ENCODE data around the gene PALD1.

Gene PALD1

DNA sequence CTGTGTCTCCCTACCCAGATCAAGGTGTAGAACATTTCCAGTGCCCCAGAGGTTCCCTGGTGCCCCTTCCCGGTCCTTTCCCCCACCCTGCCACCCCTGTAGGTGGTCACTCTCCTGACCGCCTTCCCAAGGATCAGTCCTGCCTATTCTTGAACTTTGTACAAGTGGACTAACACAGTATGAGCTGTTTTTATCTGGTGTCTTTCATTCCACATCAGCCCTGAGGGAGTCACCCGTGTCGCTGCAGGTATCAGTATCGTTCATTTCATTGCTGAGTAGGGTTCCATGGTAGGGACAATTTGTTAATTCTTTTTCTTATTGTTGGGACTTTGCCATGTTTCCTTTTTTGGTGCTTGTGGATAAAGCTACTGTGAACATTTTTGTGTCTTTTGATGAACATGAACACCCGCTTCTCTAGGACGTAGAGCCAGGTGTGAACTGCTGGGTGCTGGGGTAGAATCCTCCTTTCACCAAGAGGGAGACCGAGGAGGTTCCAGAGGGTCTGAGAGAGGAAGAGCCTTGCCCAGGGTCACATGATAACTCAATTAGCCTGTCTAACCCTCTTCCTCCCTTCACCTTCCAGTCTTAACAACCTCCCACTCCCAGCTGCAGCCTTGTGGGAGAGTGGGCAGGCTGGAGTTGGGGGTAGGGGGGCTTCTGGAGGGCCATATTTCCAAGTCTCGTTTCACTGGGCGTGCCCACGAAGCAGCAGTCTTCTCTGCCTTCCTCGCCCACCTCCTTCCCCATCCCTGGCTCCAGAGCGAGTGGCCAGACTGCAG is 18.0 kb downstream of the PALD1 start:
- Mint-ChIP-seq H3K9me3 (no peaks in the 10 kb centered on the region), H3K27me3 (peaks cover 43% of the 10 kb centered on the region), H3K36me3 (ENCODE audit: insufficient read depth) (no peaks in the 10 kb centered on the region), H3K27ac (ENCODE audit: low read depth) (no peak overlapping the region), H3K4me1 (peaks cover 20% of the 10 kb centered on the region), H3K4me3 (no peak overlapping the region)
- ATAC-seq (replicated peaks; ENCODE audit: extremely low read depth, poor library complexity, severe bottlenecking) = no peak
- DNase-seq (ENCODE audit: low spot score in 2 of 2) = no peak

DNA sequence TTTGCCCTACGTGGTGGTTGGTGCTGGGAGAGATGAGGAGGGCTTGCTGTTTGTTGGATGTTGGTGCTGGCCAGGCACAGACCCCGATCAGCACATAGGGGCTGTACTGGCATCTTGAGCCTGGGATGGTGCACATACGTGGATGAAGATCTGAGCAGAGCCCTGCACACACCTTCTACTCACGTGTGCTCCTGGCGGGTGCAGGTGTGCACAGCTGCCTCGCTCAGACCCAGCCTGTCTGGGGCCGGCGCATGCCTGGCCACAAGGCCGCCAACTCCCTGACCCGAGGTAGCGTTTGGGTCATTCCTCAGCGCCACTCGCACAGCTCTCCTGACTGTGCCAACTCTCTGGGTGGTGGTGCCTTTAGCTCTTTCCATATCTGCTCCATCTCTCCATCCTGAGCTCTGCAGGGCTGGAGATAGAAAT is 18.6 kb downstream of the PALD1 start:
- H3K4me1 Mint-ChIP-seq = peaks cover 20% of the 10 kb centered on the region

DNA sequence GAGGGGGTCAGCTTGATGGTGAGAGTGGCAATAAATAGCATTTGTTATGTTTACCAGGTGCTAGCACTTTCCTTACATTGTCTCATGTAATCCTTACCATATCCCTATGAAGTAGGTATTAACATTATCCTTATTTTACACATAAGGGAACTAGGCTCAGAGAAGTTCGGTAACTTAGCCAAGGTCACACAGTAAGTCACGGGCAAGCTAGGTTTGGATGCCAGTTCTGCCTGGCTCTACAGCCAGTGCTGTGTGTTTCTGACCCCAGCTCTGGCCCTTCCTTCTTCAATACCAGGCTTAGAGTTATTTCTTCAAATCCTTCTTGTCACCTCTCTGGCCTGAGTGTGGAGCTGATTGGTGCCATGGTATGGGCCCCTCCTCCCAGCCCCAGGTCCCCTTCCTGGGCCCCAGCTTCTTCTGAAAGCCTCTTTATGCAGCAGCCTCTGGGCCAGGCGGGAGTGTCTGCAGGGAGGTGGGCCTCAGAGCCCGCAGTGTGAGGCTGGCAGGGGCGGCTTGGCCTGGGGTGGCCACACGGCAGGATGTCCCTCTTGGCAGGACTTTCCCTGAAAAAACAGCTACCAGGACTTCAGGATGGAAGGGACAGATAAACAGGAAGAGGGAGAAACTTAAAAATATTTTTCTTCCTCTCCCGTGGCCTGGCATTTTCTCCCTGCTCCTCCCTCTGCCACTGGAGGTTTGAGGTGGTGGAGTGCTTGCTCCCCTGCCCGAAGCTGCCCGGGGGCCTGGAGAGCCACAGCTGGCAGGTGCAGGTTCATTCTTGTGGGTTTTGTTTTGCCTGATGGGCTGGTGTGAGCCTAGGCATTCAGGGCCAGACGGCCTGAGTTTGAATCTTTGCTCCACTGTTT is 20.6 kb downstream of the PALD1 start:
- no peak for DNase-seq (ENCODE audit: low spot score in 2 of 2)
- H3K9me3 Mint-ChIP-seq = no peaks in the 10 kb centered on the region
- peaks cover 9% of the 10 kb centered on the region for H3K4me1 Mint-ChIP-seq
- H3K4me3 Mint-ChIP-seq = no peak overlapping the region
- ATAC-seq (replicated peaks; ENCODE audit: extremely low read depth, poor library complexity, severe bottlenecking) = no peak
- peaks cover 30% of the 10 kb centered on the region for H3K27me3 Mint-ChIP-seq
- H3K27ac Mint-ChIP-seq (ENCODE audit: low read depth) = no peak overlapping the region
- H3K36me3 Mint-ChIP-seq (ENCODE audit: insufficient read depth) = no peaks in the 10 kb centered on the region

More for the DNA sequence above, 18.6 kb downstream of the PALD1 start:
- no peaks in the 10 kb centered on the region for H3K36me3 Mint-ChIP-seq (ENCODE audit: insufficient read depth)
- no peaks in the 10 kb centered on the region for H3K9me3 Mint-ChIP-seq
- ATAC-seq (replicated peaks; ENCODE audit: extremely low read depth, poor library complexity, severe bottlenecking) (no peak), DNase-seq (ENCODE audit: low spot score in 2 of 2) (no peak)
- peaks cover 43% of the 10 kb centered on the region for H3K27me3 Mint-ChIP-seq
- no peak overlapping the region for H3K4me3 Mint-ChIP-seq
- no peak overlapping the region for H3K27ac Mint-ChIP-seq (ENCODE audit: low read depth)

DNA sequence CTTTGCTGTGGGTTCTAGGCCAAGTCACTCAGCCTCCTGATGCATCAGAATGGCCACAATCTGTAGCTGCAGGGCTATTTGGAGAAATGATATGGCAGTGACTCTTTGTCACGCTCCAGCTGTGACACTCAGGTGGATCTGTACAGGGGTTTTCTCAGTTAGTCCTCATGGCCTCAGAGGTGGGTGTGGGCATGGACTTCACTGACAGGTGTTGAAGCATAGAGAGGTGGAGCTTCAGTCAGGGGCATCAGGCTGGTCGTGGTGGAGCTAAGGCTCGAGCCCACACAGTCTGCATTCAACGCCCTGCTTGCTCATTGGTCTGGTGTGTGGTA is 21.2 kb downstream of the PALD1 start:
- Mint-ChIP-seq H3K27me3 (peaks cover 24% of the 10 kb centered on the region), H3K4me3 (no peak overlapping the region), H3K9me3 (no peaks in the 10 kb centered on the region), H3K4me1 (peaks cover 3% of the 10 kb centered on the region), H3K27ac (ENCODE audit: low read depth) (no peak overlapping the region), H3K36me3 (ENCODE audit: insufficient read depth) (no peaks in the 10 kb centered on the region)
- ATAC-seq (replicated peaks; ENCODE audit: extremely low read depth, poor library complexity, severe bottlenecking) (no peak), DNase-seq (ENCODE audit: low spot score in 2 of 2) (no peak)

DNA sequence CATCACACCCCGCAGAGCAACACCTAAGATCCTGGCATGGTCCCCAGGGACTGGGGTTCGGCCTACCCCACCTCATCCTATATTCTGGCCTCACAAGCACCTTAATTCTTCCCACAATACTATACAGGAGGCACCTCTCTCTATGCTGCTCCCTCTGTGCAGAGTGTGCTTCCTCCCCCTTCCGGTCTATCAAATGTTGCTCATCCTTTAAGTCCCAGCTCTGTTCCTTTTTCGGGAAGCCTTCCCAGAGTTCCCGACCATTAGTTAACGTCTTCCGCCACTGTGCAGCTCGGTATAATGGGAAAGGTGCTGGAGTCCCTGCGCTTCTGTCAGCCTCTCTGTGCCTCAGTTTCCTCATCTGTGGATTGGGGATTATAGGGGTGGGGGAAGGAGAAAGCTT is 21.8 kb downstream of the PALD1 start:
- no peak for ATAC-seq (replicated peaks; ENCODE audit: extremely low read depth, poor library complexity, severe bottlenecking)
- H3K4me3 Mint-ChIP-seq = no peak overlapping the region
- H3K4me1 Mint-ChIP-seq = no peaks in the 10 kb centered on the region
- no peak for DNase-seq (ENCODE audit: low spot score in 2 of 2)
- H3K36me3 Mint-ChIP-seq (ENCODE audit: insufficient read depth) = no peaks in the 10 kb centered on the region
- no peak overlapping the region for H3K27ac Mint-ChIP-seq (ENCODE audit: low read depth)
- peaks cover 24% of the 10 kb centered on the region for H3K27me3 Mint-ChIP-seq
- no peaks in the 10 kb centered on the region for H3K9me3 Mint-ChIP-seq

DNA sequence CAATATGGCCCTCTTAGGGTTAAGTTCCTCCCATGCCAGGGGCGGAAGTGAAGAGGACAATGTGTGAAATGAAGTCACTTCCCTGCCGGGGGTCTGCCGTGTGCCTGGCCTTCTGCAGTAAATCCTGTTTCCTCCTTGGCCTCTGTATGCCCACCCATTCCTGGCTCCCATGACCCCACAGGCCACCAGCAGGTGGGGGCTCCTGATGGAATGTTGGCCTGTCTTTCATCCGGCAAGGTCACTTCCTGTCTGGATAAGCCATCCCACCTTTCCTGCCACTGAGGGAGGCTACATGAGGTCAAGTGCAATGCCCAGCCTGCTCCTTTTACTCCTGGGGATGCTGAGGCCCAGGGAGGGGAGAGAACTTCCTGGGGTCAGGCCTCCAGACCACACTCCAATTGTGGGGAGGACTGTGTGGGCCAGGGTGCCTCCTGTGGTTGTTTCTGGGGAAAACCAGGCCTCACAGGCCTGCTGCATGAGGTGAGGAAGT is 22.3 kb downstream of the PALD1 start:
- H3K27me3 Mint-ChIP-seq = peaks cover 19% of the 10 kb centered on the region
- no peak overlapping the region for H3K27ac Mint-ChIP-seq (ENCODE audit: low read depth)
- DNase-seq (ENCODE audit: low spot score in 2 of 2) (no peak), ATAC-seq (replicated peaks; ENCODE audit: extremely low read depth, poor library complexity, severe bottlenecking) (no peak)
- H3K4me1 Mint-ChIP-seq = no peaks in the 10 kb centered on the region
- H3K9me3 Mint-ChIP-seq = no peaks in the 10 kb centered on the region
- H3K36me3 Mint-ChIP-seq (ENCODE audit: insufficient read depth) = no peaks in the 10 kb centered on the region
- H3K4me3 Mint-ChIP-seq = no peak overlapping the region

DNA sequence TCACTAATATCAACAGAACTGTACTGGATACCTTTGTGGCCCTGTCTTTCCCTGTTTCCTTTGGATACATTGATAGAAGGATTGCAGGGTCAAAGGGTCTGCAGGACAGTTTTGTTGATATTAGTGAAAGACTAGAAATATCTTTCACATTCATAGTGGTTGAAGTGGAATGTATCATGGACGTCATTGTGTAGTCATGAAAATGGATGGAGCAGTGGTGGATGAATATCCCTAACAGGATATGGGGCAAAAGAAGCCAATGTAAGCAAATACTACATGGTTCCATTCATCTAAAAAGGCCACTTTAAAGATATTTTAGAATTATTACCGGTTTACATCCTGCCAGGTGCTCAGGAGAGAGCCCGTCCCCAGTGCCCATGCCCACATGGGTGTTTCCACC is 23.8 kb downstream of the PALD1 start:
- Mint-ChIP-seq H3K4me3 (no peak overlapping the region), H3K4me1 (no peaks in the 10 kb centered on the region), H3K27ac (ENCODE audit: low read depth) (no peak overlapping the region), H3K27me3 (peaks cover 3% of the 10 kb centered on the region), H3K9me3 (no peaks in the 10 kb centered on the region), H3K36me3 (ENCODE audit: insufficient read depth) (no peaks in the 10 kb centered on the region)
- ATAC-seq (replicated peaks; ENCODE audit: extremely low read depth, poor library complexity, severe bottlenecking) = no peak
- no peak for DNase-seq (ENCODE audit: low spot score in 2 of 2)

DNA sequence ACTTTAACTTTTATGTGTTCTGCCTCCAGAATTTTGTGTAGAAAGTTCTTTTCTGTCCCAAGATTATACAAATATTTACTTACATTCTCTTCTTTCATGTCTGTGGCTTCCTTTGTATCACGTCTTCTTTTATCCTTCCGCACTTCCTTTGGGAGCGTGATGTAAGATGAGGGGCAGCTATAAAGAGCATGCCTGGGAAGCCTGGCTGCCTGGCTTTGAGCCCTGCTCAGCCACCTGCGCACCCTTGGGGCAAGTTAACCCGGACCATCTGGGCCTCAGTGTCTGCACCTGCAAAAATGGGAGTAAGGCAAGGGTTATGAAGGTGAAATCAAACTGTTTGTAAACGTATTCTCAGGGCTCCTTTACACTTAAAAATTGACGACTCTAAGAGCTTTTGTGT is 25.2 kb downstream of the PALD1 start:
- no peaks in the 10 kb centered on the region for H3K9me3 Mint-ChIP-seq
- no peaks in the 10 kb centered on the region for H3K27me3 Mint-ChIP-seq
- H3K27ac Mint-ChIP-seq (ENCODE audit: low read depth) = no peak overlapping the region
- H3K36me3 Mint-ChIP-seq (ENCODE audit: insufficient read depth) = peaks cover 4% of the 10 kb centered on the region
- no peak overlapping the region for H3K4me3 Mint-ChIP-seq
- ATAC-seq (replicated peaks; ENCODE audit: extremely low read depth, poor library complexity, severe bottlenecking) (no peak), DNase-seq (ENCODE audit: low spot score in 2 of 2) (no peak)
- no peaks in the 10 kb centered on the region for H3K4me1 Mint-ChIP-seq

DNA sequence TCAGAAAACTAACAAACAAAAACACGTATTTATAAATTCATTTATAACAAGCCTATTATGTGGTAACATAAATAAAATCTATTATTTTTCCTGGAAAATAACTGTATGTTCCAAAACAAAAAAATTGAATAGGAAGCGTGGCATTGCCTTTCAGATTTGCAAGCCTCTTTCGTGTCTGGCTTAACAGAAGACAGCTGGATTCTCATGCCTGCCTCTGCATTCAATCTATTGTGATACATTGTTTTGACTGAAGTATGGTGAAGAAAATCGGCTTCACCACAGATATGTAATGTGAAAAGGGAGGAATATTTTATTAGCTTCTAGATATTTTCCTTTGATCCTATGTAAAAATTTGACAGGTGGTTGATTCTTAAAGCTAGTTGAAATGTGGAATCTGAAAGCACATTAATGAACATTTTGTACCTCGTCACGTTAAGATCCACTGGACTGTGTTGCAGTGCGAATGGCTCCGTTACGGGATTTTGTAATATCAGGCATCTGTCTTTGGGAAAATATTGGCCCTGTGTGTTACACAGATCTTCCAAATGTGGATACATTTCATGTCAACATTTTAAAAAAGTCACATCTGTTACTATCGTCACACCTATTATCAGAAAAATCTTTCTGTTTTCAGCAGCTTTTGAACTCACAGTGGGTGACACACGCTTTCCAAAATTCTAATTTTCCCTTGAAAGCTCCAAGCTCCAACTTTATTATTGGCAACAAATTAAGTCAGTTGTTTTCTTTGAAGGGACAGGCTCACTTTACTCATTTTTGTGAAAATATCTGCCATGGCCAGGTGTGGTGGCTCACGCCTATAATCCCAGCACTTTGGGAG is 26.2 kb downstream of the PALD1 start:
- ATAC-seq (replicated peaks; ENCODE audit: extremely low read depth, poor library complexity, severe bottlenecking) = no peak
- no peak overlapping the region for H3K4me3 Mint-ChIP-seq
- H3K36me3 Mint-ChIP-seq (ENCODE audit: insufficient read depth) = peaks cover 4% of the 10 kb centered on the region
- no peaks in the 10 kb centered on the region for H3K27me3 Mint-ChIP-seq
- DNase-seq (ENCODE audit: low spot score in 2 of 2) = no peak
- no peaks in the 10 kb centered on the region for H3K4me1 Mint-ChIP-seq
- no peak overlapping the region for H3K27ac Mint-ChIP-seq (ENCODE audit: low read depth)
- no peaks in the 10 kb centered on the region for H3K9me3 Mint-ChIP-seq

DNA sequence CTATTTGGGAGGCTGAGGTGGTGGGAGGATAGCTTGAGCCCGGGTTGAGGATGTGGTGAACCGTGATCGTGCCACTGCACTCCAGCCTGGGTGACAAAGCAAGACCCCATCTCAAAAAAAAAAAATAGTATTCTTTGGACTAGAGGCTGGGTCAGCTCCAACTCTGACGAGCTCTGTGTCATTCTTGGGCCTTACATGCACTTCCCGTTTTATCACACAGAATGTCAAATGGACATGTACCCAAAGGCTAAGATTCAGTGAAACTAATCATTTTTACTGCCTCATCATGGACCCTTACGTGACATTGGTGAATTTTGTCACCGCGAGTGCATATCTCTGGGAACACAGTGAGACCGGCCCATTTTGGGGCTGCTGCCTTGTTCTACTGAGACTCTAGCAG is 27.3 kb downstream of the PALD1 start:
- H3K36me3 Mint-ChIP-seq (ENCODE audit: insufficient read depth) = peaks cover 4% of the 10 kb centered on the region
- DNase-seq (ENCODE audit: low spot score in 2 of 2) (no peak), ATAC-seq (replicated peaks; ENCODE audit: extremely low read depth, poor library complexity, severe bottlenecking) (no peak)
- H3K27me3 Mint-ChIP-seq = no peaks in the 10 kb centered on the region
- no peak overlapping the region for H3K4me3 Mint-ChIP-seq
- no peaks in the 10 kb centered on the region for H3K9me3 Mint-ChIP-seq
- no peaks in the 10 kb centered on the region for H3K4me1 Mint-ChIP-seq
- no peak overlapping the region for H3K27ac Mint-ChIP-seq (ENCODE audit: low read depth)

DNA sequence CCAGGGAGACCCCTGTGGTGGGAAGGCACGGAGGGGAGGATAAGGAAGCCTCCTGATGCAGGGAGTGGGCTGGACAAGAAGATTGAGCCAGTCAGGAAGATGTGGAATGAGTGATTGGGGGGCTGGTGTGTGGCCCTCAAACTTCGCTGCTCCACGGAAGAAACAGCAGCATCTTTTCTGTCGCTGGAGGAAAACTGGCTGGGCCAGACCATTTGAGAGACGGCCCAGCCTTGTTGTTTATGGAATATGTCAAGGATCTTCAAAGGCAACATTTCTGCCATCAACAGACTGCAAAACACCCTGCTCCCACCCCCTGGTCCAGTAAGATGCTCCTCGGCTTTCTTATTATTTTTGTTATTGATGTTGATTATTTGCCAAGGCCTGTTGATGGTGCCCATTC is 29.4 kb downstream of the PALD1 start:
- Mint-ChIP-seq H3K9me3 (no peaks in the 10 kb centered on the region), H3K27me3 (no peaks in the 10 kb centered on the region), H3K4me1 (no peaks in the 10 kb centered on the region), H3K36me3 (ENCODE audit: insufficient read depth) (peaks cover 4% of the 10 kb centered on the region), H3K27ac (ENCODE audit: low read depth) (no peak overlapping the region), H3K4me3 (no peak overlapping the region)
- no peak for ATAC-seq (replicated peaks; ENCODE audit: extremely low read depth, poor library complexity, severe bottlenecking)
- no peak for DNase-seq (ENCODE audit: low spot score in 2 of 2)

DNA sequence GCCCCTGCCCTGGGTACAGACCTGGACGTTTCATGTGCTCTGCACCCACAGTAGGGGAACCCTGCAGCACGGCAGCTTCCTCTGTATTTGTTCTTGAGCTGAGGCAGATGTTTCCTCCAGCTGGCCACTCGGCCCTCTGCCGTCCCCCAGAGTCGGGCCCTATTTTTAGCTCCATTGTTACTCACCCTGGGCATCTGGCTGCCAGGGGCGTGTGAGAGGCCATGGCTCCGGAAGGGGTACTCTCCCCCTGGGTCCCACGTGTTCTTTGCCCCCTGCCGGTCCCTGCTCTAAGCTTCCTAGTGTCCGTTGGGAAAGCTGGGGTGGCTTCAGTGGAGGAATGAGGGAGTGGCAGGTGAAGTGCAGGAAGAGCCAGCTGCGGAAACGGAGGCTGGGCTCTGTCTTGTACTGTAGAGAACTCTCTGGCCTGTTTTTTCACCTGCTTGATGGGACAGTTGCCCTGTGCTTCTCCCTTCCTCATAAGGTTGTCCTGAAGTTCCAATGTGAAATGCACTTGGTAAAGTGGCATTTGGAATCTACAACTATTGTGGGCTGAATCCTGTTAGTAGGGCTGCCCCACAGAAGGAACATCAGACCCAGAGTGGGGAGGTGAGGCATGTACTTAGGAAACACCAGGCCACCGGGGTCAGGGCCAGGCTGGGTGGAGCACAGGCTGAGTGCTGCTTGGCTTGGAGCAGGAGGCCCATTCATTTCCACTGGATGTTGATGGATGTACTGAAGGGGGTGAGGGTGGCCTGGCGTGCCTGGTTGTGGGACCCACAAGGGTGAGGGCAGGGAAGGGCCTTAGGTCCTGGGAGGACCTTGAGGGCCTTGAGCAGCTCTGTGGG is 30.6 kb downstream of the PALD1 start:
- ATAC-seq (replicated peaks; ENCODE audit: extremely low read depth, poor library complexity, severe bottlenecking) (no peak), DNase-seq (ENCODE audit: low spot score in 2 of 2) (no peak)
- Mint-ChIP-seq H3K36me3 (ENCODE audit: insufficient read depth) (peaks cover 4% of the 10 kb centered on the region), H3K27me3 (peaks cover 10% of the 10 kb centered on the region), H3K9me3 (no peaks in the 10 kb centered on the region), H3K4me1 (no peaks in the 10 kb centered on the region), H3K27ac (ENCODE audit: low read depth) (no peak overlapping the region), H3K4me3 (no peak overlapping the region)

All from central memory CD8-positive, alpha-beta T cell (primary cell).